Immature natural killer cell (primary cell): ENCODE measurements around the gene NR3C2. TPM values are rescaled to one million over a fixed set of nuclear protein-coding genes. Genes with fewer than 3 reads are reported as not detected.

Experiments used
- DNase-seq, 3 donors: peaks; one replicate each; pipeline ENCODE4 v3.0.0; 2022; ENCODE audit warnings: mixed read lengths in 1 of 3
- H3K27ac Mint-ChIP-seq, 6 donors: one replicate each; pipeline ENCODE4 v1.8.0; 2020; ENCODE audit warnings: mixed read lengths in 6 of 6, mild to moderate bottlenecking in 5 of 6, inconsistent platforms in 4 of 6, moderate library complexity in 3 of 6
- H3K27me3 Mint-ChIP-seq, 3 donors: one replicate each; pipeline ENCODE4 v1.8.0; 2020 to 2021; ENCODE audit warnings: low read depth in 3 of 3, mild to moderate bottlenecking in 3 of 3, mixed read lengths in 3 of 3, moderate library complexity in 3 of 3, inconsistent platforms in 1 of 3
- H3K36me3 Mint-ChIP-seq, 3 donors: one replicate each; pipeline ENCODE4 v1.8.0; 2020; ENCODE audit warnings: mixed read lengths in 3 of 3, inconsistent platforms in 2 of 3, mild to moderate bottlenecking in 2 of 3
- H3K4me1 Mint-ChIP-seq, 2 donors: one replicate each; pipeline ENCODE4 v1.8.0; 2020; ENCODE audit warnings: inconsistent platforms in 2 of 2, mild to moderate bottlenecking in 2 of 2, mixed read lengths in 2 of 2, moderate library complexity in 1 of 2
- H3K4me3 Mint-ChIP-seq, 5 donors: one replicate each; pipeline ENCODE4 v1.8.0; 2020; ENCODE audit warnings: mild to moderate bottlenecking in 5 of 5, mixed read lengths in 5 of 5, inconsistent platforms in 3 of 5, moderate library complexity in 3 of 5
- H3K9me3 Mint-ChIP-seq, 6 donors: one replicate each; pipeline ENCODE4 v1.8.0; 2020; ENCODE audit warnings: mild to moderate bottlenecking in 6 of 6, mixed read lengths in 6 of 6, inconsistent platforms in 4 of 6, moderate library complexity in 3 of 6
- polyA plus RNA-seq, 3 donors: library from polyadenylated mRNA; unstranded; fragments of 300-500 nt; fragmentation: Illumina TruSeq; gene quantifications; one replicate each; pipeline ENCODE4 v1.2.3, GENCODE V29; 2021

NR3C2 gene
- polyA plus RNA-seq, 3 donors from 2014 or later = 1.0 to 1.2 (median 1.1) TPM

DNA sequence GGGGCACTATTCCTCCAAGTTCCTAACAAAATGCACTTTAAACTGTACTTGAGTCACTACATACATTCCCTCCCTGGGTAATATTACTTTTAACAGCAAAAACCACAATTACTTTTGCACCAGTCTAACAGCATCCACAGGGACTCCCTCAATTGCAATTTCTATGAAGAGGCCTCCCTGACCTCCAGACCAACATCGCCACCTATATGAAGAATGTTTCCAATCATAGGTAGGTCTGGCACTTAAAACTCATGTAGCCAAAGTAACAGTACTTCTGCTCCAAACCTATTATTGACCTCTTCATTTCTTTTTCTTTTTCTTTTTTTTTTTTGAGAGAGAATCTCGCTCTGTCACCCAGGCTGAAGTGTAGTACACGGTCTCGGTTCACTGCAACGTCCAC lies 15.6 kb downstream of the NR3C2 start:
- no peak overlapping the region for H3K4me3 Mint-ChIP-seq
- H3K36me3 Mint-ChIP-seq = peaks cover 0 to 4% (median 0%) of the 10 kb centered on the region in 3 donors
- no peak overlapping the region for H3K27ac Mint-ChIP-seq
- no peaks in the 10 kb centered on the region for H3K9me3 Mint-ChIP-seq
- peaks cover 0 to 5% of the 10 kb centered on the region in 2 donors for H3K4me1 Mint-ChIP-seq
- H3K27me3 Mint-ChIP-seq = peaks cover 0 to 8% (median 0%) of the 10 kb centered on the region in 3 donors
- DNase-seq = no peak

DNA sequence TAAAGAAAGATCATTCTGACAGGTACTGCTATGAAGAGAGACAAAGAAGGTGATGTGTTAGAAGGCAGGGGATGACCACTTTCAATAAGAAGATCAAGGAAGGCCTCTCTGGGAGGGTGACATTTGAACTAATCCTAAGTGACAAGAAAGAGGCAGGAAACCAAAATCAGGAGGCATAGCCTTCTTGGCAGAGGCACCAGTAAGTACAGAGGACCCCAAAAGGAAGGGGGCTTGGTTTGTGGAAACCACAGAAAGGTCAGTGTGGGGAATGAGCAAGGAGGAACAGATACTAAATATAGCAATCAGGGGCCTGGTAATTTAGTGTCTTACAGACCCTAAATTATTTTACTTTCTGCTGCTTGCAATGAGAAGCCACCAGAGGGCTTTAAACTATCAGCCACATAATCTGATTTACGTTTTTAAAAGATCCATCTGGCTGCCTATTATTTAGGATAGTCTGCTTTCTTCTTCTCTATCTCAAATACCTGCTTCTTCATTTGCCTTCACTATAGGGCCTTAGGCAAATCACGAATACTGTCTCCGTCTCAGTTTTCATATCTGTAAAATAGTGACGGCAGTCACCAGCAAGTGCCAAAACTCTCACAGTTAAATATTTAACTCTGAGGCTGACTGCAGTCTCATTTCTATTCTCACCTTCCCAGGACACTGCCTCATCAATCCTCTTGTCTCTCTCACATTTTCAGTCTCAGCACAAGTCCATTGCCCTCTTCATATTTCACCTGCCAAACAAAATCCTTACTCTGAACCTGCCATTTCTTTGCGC lies 16.7 kb downstream of the NR3C2 start:
- Mint-ChIP-seq H3K4me1 (peaks cover 0 to 5% of the 10 kb centered on the region in 2 donors), H3K27me3 (peaks cover 0 to 8% (median 0%) of the 10 kb centered on the region in 3 donors), H3K9me3 (no peaks in the 10 kb centered on the region), H3K4me3 (no peak overlapping the region), H3K36me3 (peaks cover 0 to 4% (median 0%) of the 10 kb centered on the region in 3 donors), H3K27ac (peak overlapping the region in 3 of 6 donors; percentile 1 to 53 (median 8))
- no peak for DNase-seq

DNA sequence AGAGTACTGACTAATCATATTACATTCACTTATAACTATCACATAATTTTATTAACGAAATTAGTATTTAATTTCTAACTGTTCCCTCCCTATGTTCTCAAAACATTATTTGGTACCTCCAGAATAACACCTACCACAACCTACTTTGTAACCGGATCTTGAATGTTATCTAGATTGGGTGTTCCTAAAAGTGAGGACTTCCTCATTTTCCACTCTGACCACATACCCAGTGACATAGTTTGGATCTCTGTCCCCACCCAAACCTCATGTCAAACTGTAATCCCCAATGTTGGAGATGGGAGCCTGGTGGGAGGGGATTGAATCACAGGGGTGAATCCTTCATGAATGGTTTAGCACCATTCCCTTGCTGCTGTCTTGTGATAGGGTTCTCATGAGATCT lies 21.8 kb downstream of the NR3C2 start:
- Mint-ChIP-seq H3K9me3 (no peaks in the 10 kb centered on the region), H3K27me3 (no peaks in the 10 kb centered on the region), H3K36me3 (peaks cover 0 to 4% (median 0%) of the 10 kb centered on the region in 3 donors), H3K4me3 (no peak overlapping the region), H3K27ac (no peak overlapping the region), H3K4me1 (no peaks in the 10 kb centered on the region)
- no peak for DNase-seq

DNA sequence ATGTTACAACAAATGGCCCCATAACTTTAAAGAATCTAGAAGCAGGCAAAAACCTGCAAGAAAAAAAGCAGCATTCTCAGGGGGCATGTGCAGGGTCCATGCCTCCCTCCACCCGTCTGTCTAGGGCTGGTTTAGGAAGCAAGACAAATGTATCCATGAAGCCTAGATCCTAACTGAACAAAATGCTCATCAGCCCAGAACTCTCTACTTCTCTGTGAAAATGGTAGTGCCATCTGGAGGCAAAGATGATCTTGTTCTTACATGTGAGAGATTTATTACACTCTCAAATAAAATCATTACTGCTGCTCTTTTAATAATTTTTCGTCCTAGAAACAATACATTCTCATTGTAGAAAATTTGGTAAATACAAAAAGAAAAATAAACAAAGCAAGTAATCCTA lies 26.7 kb downstream of the NR3C2 start:
- Mint-ChIP-seq H3K27me3 (peaks cover 0 to 3% (median 0%) of the 10 kb centered on the region in 3 donors), H3K9me3 (no peaks in the 10 kb centered on the region), H3K4me1 (no peaks in the 10 kb centered on the region), H3K27ac (no peak overlapping the region), H3K36me3 (no peaks in the 10 kb centered on the region), H3K4me3 (no peak overlapping the region)
- no peak for DNase-seq

DNA sequence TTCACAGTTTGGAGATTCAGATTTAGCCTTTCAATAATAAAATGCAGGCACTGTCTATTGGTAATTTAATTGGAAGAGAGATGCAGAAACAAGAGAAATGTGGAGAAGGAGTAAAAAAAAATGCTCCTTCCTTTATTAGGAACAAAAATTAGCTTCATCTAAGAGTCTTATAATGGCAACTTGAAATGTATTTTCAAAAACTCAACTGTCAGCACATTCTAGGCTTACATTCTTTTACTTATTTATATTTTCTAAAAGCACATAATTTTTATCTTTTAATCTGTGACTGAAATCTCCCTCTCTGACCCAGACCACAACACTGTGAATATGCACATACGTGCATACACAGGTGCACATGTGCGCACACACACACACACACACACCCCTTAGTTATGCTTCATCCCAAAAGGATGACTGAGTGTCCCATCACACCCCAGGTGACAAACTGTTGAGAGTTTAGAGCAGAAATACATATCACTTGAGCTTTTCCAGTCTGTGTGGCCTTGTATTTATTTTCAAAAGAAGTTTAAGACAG lies 29.7 kb downstream of the NR3C2 start:
- H3K9me3 Mint-ChIP-seq = no peaks in the 10 kb centered on the region
- H3K4me1 Mint-ChIP-seq = no peaks in the 10 kb centered on the region
- no peak overlapping the region for H3K27ac Mint-ChIP-seq
- H3K27me3 Mint-ChIP-seq = peaks cover 0 to 3% (median 0%) of the 10 kb centered on the region in 3 donors
- no peak overlapping the region for H3K4me3 Mint-ChIP-seq
- no peaks in the 10 kb centered on the region for H3K36me3 Mint-ChIP-seq
- DNase-seq = no peak

DNA sequence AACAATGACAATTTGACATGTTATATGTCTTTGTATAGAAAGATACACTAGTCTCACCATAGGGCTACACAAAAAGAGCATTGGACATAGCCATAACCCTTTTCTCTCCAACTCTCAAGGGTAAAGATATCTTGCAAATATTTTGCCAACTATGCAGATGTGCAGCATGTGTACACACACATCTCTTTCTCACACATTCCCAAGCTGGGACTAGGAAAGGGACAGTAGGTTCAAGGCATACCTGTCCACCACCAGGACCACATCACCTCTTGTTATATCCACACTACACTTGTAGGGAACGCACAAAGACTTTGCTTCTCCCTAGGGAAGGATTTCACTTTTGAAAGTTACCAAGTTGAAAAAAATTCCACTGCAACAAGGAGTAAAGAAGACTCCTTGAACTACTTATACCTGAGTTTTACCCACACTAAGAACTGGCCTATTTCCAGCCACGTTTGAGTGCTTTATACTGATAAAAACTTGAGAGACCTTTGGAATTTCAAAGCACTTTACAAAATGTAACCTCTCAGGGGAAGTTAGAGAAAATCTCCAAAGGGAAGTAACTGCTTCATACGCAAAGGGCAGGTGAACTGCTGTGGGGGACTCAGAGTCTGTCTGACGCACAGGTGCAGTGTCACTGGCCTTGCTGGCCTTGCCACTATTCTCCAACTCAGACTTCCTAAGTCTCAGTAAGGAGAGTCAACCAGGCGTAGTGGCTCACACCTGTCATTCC lies 36.9 kb downstream of the NR3C2 start:
- no peaks in the 10 kb centered on the region for H3K9me3 Mint-ChIP-seq
- H3K36me3 Mint-ChIP-seq = no peaks in the 10 kb centered on the region
- no peak overlapping the region for H3K27ac Mint-ChIP-seq
- H3K4me3 Mint-ChIP-seq = no peak overlapping the region
- H3K27me3 Mint-ChIP-seq = no peaks in the 10 kb centered on the region
- no peaks in the 10 kb centered on the region for H3K4me1 Mint-ChIP-seq
- no peak for DNase-seq

DNA sequence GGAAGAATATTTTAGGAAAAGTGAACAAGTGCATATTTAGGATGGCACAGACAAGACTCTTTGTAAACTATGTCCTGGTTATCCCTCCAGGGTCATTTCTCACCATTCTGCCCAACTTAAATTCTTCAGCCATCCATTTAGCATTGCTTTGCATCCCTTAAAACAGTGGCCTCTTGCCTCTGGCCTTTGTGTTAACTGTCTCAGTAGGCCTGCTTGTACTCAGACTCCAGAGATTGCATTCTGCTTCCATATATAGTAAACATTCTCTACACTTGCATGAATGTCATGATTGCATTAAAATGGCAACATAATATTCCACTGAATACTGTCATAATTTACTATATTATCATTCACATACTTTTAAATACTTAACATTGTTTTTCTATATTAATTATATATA lies 43.2 kb downstream of the NR3C2 start:
- no peaks in the 10 kb centered on the region for H3K9me3 Mint-ChIP-seq
- no peak overlapping the region for H3K27ac Mint-ChIP-seq
- no peak overlapping the region for H3K4me3 Mint-ChIP-seq
- no peak for DNase-seq
- H3K36me3 Mint-ChIP-seq = no peaks in the 10 kb centered on the region
- H3K4me1 Mint-ChIP-seq = no peaks in the 10 kb centered on the region
- H3K27me3 Mint-ChIP-seq = peaks cover 0 to 4% (median 2%) of the 10 kb centered on the region in 3 donors

DNA sequence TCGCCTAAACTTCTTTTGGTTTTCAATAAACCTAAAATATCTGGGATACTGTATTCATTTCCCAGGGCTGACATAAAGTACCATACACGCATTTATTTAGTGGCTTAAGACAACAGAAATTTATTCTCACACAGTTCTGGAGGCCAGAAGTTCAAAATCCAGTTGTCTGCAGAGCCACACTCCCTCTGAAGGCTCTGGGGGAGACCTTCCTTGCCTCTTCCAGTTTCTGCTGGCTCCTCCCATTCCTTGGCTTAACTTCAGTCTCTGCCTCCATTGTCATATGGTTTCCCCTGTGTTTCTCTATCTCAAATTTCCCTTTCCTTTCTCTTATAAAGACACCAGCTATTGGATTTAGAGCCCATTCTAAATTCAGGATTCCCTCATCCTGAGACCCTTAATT lies 44.4 kb downstream of the NR3C2 start:
- Mint-ChIP-seq H3K4me3 (no peak overlapping the region), H3K27ac (no peak overlapping the region), H3K27me3 (peaks cover 2 to 4% (median 2%) of the 10 kb centered on the region in 3 donors)

DNA sequence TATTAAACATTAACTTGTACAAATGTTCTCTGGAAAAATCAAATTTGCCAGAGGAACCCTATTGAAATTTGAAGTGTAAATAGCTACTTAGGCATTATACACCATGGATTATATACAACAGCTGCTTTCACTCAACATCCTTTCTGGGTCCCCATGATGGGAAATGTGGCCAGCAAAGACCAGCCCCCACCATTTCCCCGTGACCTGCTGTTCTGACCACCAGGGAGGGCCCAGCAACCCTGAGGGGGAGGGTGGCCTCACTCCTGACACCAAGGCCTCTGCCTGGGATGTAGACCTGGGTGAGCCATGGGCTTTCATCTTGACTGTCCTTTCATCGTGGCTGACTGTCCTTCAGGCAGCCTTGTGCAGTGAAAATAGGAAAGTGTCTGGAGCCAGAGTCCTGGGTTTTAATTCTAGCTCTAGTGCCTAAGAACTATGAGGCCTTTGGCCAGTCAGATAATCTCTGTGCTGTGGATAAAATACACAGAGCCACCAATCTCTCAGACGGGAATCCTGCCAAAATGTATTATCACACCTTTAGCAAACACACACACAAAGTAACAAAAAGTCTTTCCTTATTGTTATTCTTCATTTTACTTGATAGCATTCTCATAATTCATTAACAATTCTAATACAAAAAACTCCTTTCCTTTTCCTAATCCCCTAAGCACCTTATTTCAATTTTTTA lies 45.1 kb downstream of the NR3C2 start:
- H3K27me3 Mint-ChIP-seq = peaks cover 2 to 4% (median 2%) of the 10 kb centered on the region in 3 donors
- no peak overlapping the region for H3K4me3 Mint-ChIP-seq
- H3K36me3 Mint-ChIP-seq = no peaks in the 10 kb centered on the region
- H3K4me1 Mint-ChIP-seq = no peaks in the 10 kb centered on the region
- no peak for DNase-seq
- H3K9me3 Mint-ChIP-seq = no peaks in the 10 kb centered on the region
- H3K27ac Mint-ChIP-seq = no peak overlapping the region

More for the DNA sequence above, 44.4 kb downstream of the NR3C2 start:
- Mint-ChIP-seq H3K9me3 (no peaks in the 10 kb centered on the region), H3K36me3 (no peaks in the 10 kb centered on the region), H3K4me1 (no peaks in the 10 kb centered on the region)
- DNase-seq = no peak

DNA sequence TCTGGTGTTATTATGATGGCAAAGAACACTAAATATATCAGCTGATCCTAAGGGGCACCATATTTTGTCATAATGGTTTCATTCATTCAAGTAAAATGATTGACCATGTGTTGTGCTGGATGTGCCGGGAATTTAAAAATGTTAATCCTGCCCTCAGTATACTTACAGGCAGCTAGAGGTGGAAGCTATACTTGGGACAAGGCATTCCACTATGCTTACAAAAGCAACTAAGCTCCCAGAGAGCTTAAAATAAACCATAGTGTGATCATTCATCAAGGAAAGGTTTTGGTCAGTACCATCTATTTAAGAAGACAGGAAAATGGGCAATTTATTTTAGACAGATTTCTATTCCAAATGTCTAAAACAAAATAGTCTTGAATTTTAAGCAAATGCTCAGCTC lies 46.4 kb downstream of the NR3C2 start:
- no peaks in the 10 kb centered on the region for H3K4me1 Mint-ChIP-seq
- no peaks in the 10 kb centered on the region for H3K9me3 Mint-ChIP-seq
- no peak overlapping the region for H3K4me3 Mint-ChIP-seq
- no peaks in the 10 kb centered on the region for H3K36me3 Mint-ChIP-seq
- peaks cover 2 to 4% (median 2%) of the 10 kb centered on the region in 3 donors for H3K27me3 Mint-ChIP-seq
- H3K27ac Mint-ChIP-seq = no peak overlapping the region
- DNase-seq = no peak

DNA sequence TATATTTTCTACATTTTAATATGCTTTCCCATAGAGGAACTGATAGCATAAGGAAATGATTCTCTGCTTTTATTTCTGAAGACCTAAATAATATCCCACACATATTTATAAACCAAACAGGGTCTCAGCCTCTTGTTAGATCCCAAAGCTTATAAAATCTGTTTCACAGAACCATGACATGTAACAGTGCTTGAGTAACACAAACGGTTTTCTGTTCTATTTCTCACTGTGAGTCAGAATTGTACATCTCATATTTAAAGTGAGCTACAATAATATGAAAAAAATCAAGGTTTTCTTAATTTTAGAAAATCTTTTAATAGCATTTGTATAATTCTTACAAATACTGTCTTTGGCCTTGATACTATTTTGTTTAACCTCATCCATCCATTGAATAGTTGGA lies 51.2 kb downstream of the NR3C2 start:
- Mint-ChIP-seq H3K27ac (no peak overlapping the region), H3K4me1 (no peaks in the 10 kb centered on the region), H3K36me3 (no peaks in the 10 kb centered on the region), H3K27me3 (peaks cover 0 to 2% (median 2%) of the 10 kb centered on the region in 3 donors), H3K4me3 (no peak overlapping the region), H3K9me3 (no peaks in the 10 kb centered on the region)
- no peak for DNase-seq

DNA sequence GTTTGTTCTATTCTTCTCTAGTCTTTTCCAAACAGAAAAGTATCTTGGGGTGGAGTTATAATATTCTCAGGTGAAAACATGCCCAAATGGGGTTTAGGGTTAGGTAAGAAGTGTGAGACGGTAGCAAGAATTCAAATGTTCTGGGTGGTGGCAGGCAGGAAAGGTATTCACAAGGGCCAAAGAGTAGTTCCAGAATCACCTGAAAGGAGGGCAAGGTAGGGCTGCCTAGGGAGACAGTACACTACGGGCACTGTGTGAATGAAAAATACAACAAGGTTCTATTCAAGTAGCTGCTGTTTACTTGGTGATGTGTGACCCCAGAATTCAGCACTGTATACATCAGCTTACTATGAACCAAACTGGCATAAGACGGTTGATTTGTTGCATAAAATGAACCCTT lies 51.9 kb downstream of the NR3C2 start:
- Mint-ChIP-seq H3K4me3 (no peak overlapping the region), H3K27me3 (peaks cover 0 to 2% (median 0%) of the 10 kb centered on the region in 3 donors), H3K27ac (no peak overlapping the region), H3K36me3 (no peaks in the 10 kb centered on the region), H3K4me1 (no peaks in the 10 kb centered on the region), H3K9me3 (no peaks in the 10 kb centered on the region)
- DNase-seq = no peak

DNA sequence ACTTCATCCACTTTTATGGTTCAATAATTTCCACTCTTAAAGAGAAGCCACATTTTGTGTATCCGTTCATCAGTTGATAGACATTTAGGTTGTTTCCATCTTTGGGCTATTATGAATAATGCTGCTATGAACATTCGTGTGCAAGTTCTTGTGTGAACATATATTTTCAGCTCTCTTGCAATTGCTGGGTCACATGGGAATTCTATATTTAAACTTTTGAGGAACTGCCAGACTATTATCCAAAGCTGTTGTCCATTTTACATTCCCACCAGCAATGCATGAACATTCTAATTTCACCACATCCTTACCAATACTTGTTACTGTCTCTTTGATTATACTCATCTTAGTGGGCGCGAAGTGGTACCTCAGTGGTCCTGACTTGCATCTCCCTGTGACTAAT lies 61.9 kb downstream of the NR3C2 start:
- Mint-ChIP-seq H3K4me1 (peaks cover 8 to 9% of the 10 kb centered on the region in 2 donors), H3K4me3 (no peak overlapping the region)

DNA sequence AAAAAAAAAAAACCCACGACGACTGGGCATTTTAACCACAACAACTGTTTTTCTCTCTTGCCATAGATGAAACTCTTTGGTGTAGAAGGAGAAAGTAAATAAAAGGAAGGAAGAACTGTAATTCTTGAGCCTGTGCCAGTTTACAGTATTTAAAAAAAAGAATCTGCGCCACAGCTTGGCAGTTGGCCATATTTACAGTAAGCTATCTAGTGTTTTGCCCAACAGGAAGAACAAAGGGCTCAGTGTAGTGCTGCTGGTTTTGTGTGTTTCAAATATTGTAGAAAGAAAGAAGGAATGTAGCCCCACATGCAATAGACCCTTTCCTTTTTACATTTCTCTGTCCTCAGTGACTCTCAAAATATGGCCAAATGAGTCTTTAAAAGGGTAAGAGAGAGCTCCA lies 66.1 kb downstream of the NR3C2 start:
- DNase-seq = peak in 1 of 3 donors; percentile 20
- H3K9me3 Mint-ChIP-seq = no peaks in the 10 kb centered on the region
- peaks cover 0 to 5% (median 0%) of the 10 kb centered on the region in 3 donors for H3K36me3 Mint-ChIP-seq
- peaks cover 0 to 2% (median 2%) of the 10 kb centered on the region in 3 donors for H3K27me3 Mint-ChIP-seq
- H3K27ac Mint-ChIP-seq = no peak overlapping the region
- H3K4me3 Mint-ChIP-seq = peak overlapping the region; percentile 23 to 65 (median 37)
- peaks cover 8 to 9% of the 10 kb centered on the region in 2 donors for H3K4me1 Mint-ChIP-seq

More for the DNA sequence above, 61.9 kb downstream of the NR3C2 start:
- Mint-ChIP-seq H3K36me3 (peaks cover 0 to 5% (median 0%) of the 10 kb centered on the region in 3 donors), H3K9me3 (no peaks in the 10 kb centered on the region), H3K27ac (no peak overlapping the region), H3K27me3 (peaks cover 0 to 2% (median 2%) of the 10 kb centered on the region in 3 donors)
- no peak for DNase-seq
